NOMO-1 treated with DMSO at 0.1 percent for 48 hours (cell line): ENCODE data around the gene GLI1.
"Not testable (repeated sequence)": the region's sequence is repeated elsewhere in the genome, so short reads cannot be mapped to it uniquely, and the experiment has no call there.

Source experiments
- DNase-seq: peaks from one replicate; lab custom pipeline; 2025; ENCODE audit not compliant: unreplicated experiment; lab: John Stamatoyannopoulos, UW

The GLI1 gene

GRCh38 chr12:57459750-57460467 lies at the start of gene GLI1:
Gene GLI1, plus strand, starts transcription at chr12:57459785. Its CDS starts 3,907 bp downstream, at chr12:57463692.
- DNase-seq = no peak

- DNase-seq = no peak
Observed at GRCh38 chr12:57410534-57410933, 49.1 kb upstream of the GLI1 start.

- DNase-seq = not testable (repeated sequence)
Observed at GRCh38 chr12:57414160-57414559, 45.4 kb upstream of the GLI1 start.

- no peak for DNase-seq
Observed at GRCh38 chr12:57415088-57415487, 44.5 kb upstream of the GLI1 start.

- DNase-seq = no peak
Observed at GRCh38 chr12:57416039-57416996, 43.3 kb upstream of the GLI1 start.

- no peak for DNase-seq
Observed at GRCh38 chr12:57418255-57418654, 41.3 kb upstream of the GLI1 start.

- DNase-seq = no peak
Observed at GRCh38 chr12:57419495-57419894, 40.1 kb upstream of the GLI1 start.

- DNase-seq = no peak
Observed at GRCh38 chr12:57420482-57420881, 39.1 kb upstream of the GLI1 start.

- not testable (repeated sequence) for DNase-seq
Observed at GRCh38 chr12:57426948-57427347, 32.6 kb upstream of the GLI1 start.

GRCh38 chr12:57428965-57429364 lies 30.6 kb upstream of the GLI1 start:
- no peak for DNase-seq

- DNase-seq = no peak
Observed at GRCh38 chr12:57429473-57430111, 30.0 kb upstream of the GLI1 start.

GRCh38 chr12:57430112-57430930 lies 29.3 kb upstream of the GLI1 start:
- peak; percentile 62 for DNase-seq

- DNase-seq = peak; percentile 95
Observed at GRCh38 chr12:57430931-57431566, 28.5 kb upstream of the GLI1 start, which contains the start of gene R3HDM2. Gene R3HDM2, minus strand, starts transcription at chr12:57431043. Its CDS starts 120,615 bp downstream, at chr12:57310428.

GRCh38 chr12:57431654-57432188 lies 27.9 kb upstream of the GLI1 start:
- no peak for DNase-seq

GRCh38 chr12:57433370-57433769 lies 26.2 kb upstream of the GLI1 start:
- no peak for DNase-seq

- DNase-seq = no peak
Observed at GRCh38 chr12:57434517-57435223, 24.9 kb upstream of the GLI1 start, which contains the start of gene INHBC. Gene INHBC, plus strand, starts transcription at chr12:57434784. Its CDS starts 103 bp downstream, at chr12:57434887.

- DNase-seq = no peak
Observed at GRCh38 chr12:57435293-57435692, 24.3 kb upstream of the GLI1 start.

- no peak for DNase-seq
Observed at GRCh38 chr12:57438400-57438799, 21.2 kb upstream of the GLI1 start.

GRCh38 chr12:57439762-57440266 lies 19.8 kb upstream of the GLI1 start:
- no peak for DNase-seq
